ENCODE results near the gene PLA2G4E.

Gene PLA2G4E

GRCh38 chr15:41951571-41951970 is 69.3 kb downstream of the PLA2G4E start:
- H3K27ac ChIP-seq = no peak overlapping the region
- no peak for DNase-seq
- H3K4me3 ChIP-seq (ENCODE audit: low read depth, low read length) = no peak overlapping the region
- no peak for TF ChIP-seq CTCF (IDR thresholded peaks at IDR 0.05; ENCODE audit: low read depth, low read length, missing control alignments)
- in situ Hi-C loops (cut with HindIII; ENCODE audit: low pct_ligation_motif_present, low sequenced_read_pairs) = no loop called here
- peaks cover 21% of the 10 kb centered on the region for H3K36me3 ChIP-seq (replicated peaks)
- no peaks in the 10 kb centered on the region for H3K27me3 ChIP-seq (replicated peaks)

GRCh38 chr15:41950489-41950888 is 70.4 kb downstream of the PLA2G4E start:
- TF ChIP-seq CTCF (IDR thresholded peaks at IDR 0.05; ENCODE audit: low read depth, low read length, missing control alignments) = no peak
- H3K4me3 ChIP-seq (ENCODE audit: low read depth, low read length) = no peak overlapping the region
- H3K27ac ChIP-seq = no peak overlapping the region
- DNase-seq = no peak
- in situ Hi-C loops (cut with HindIII; ENCODE audit: low pct_ligation_motif_present, low sequenced_read_pairs) = no loop called here
- no peaks in the 10 kb centered on the region for H3K27me3 ChIP-seq (replicated peaks)
- peaks cover 21% of the 10 kb centered on the region for H3K36me3 ChIP-seq (replicated peaks)

GRCh38 chr15:41950127-41950483 is 70.7 kb downstream of the PLA2G4E start:
- no peaks in the 10 kb centered on the region for H3K27me3 ChIP-seq (replicated peaks)
- in situ Hi-C loops (cut with HindIII; ENCODE audit: low pct_ligation_motif_present, low sequenced_read_pairs) = no loop called here
- H3K36me3 ChIP-seq (replicated peaks) = peaks cover 21% of the 10 kb centered on the region
- H3K27ac ChIP-seq = peak overlapping the region; percentile 44
- DNase-seq = no peak
- H3K4me3 ChIP-seq (ENCODE audit: low read depth, low read length) = no peak overlapping the region
- TF ChIP-seq CTCF (IDR thresholded peaks at IDR 0.05; ENCODE audit: low read depth, low read length, missing control alignments) = no peak

- peak overlapping the region; percentile 44 for H3K27ac ChIP-seq
- no peak overlapping the region for H3K4me3 ChIP-seq (ENCODE audit: low read depth, low read length)
- no peak for TF ChIP-seq CTCF (IDR thresholded peaks at IDR 0.05; ENCODE audit: low read depth, low read length, missing control alignments)
- in situ Hi-C loops (cut with HindIII; ENCODE audit: low pct_ligation_motif_present, low sequenced_read_pairs) = no loop called here
- no peak for DNase-seq
- H3K36me3 ChIP-seq (replicated peaks) = peaks cover 21% of the 10 kb centered on the region
- H3K27me3 ChIP-seq (replicated peaks) = no peaks in the 10 kb centered on the region
These were observed 71.3 kb downstream of the PLA2G4E start for GRCh38 chr15:41949401-41950126.

GRCh38 chr15:41948490-41948889 is 72.4 kb downstream of the PLA2G4E start:
- H3K36me3 ChIP-seq (replicated peaks) = peaks cover 19% of the 10 kb centered on the region

More at GRCh38 chr15:41948490-41948889, 72.4 kb downstream of the PLA2G4E start:
- Histone ChIP-seq H3K27ac (no peak overlapping the region), H3K4me3 (ENCODE audit: low read depth, low read length) (no peak overlapping the region), H3K27me3 (replicated peaks) (no peaks in the 10 kb centered on the region)
- DNase-seq = no peak
- in situ Hi-C loops (cut with HindIII; ENCODE audit: low pct_ligation_motif_present, low sequenced_read_pairs) = no loop called here
- TF ChIP-seq CTCF (IDR thresholded peaks at IDR 0.05; ENCODE audit: low read depth, low read length, missing control alignments) = no peak
